GM12878 (cell line): Measurements from ENCODE around the gene FNDC3B. TPM values are rescaled to one million over a fixed set of nuclear protein-coding genes. Genes with fewer than 3 reads are reported as not detected.

Experiments
- ATAC-seq: fragments of 200-7000 bp; cut with Tn5 transposase; 3 replicates; pipeline ENCODE4 v1.9.1; 2020; ENCODE audit warnings: mild to moderate bottlenecking, moderate library complexity
- BruUV-seq: library from RNA; stranded (reverse); fragments of 400-500 nt; replicated peaks from 2 replicates; lab custom pipeline; 2021; lab: Mats Ljungman, UMichigan
- CTCF ChIA-PET: fragments of 300-600 bp; sonication (Branson Sonifier 250); formaldehyde crosslinking; extraction: SDS; loops from one replicate; lab custom pipeline; 2021; ENCODE audit warnings: inconsistent platforms; lab: Yijun Ruan, JAX
- POLR2A ChIA-PET: fragments of 350-600 bp; formaldehyde crosslinking; extraction: SDS; loops from one replicate; lab custom pipeline; 2021; ENCODE audit warnings: inconsistent platforms; lab: Charles Lee
- RAD21 ChIA-PET: fragments of 300-600 bp; sonication (Branson Sonifier 250); formaldehyde crosslinking; loops from one replicate; lab custom pipeline; 2023; ENCODE audit warnings: antibody characterized with exemption; ENCODE audit not compliant: unreplicated experiment; lab: Charles Lee
- SMC1A ChIA-PET: fragments of 300-600 bp; sonication (Branson Sonifier 250); formaldehyde crosslinking; loops from one replicate; lab custom pipeline; 2023; ENCODE audit not compliant: unreplicated experiment, uncharacterized antibody; lab: Charles Lee
- DNase-seq: peaks from one replicate; pipeline ENCODE4 v3.0.0-alpha.2; 2011; ENCODE audit warnings: low read depth, low spot score
- FAIRE-seq: peaks from 3 replicates; lab custom pipeline; 2011; peaks lifted over from hg19 to GRCh38; lab: Jason Lieb, UNC
- H2AFZ ChIP-seq: 2 replicates; pipeline ENCODE4 v1.6.0; 2011; ENCODE audit warnings: low read depth, low read length, control low read depth; ENCODE audit not compliant: control insufficient read depth
- H3K27ac ChIP-seq: 2 replicates; pipeline ENCODE4 v1.5.1; 2011; ENCODE audit warnings: control low read depth; ENCODE audit not compliant: control insufficient read depth, insufficient read depth
- H3K27me3 ChIP-seq, 2 experiments: replicated peaks in 1 of 2; 2 replicates each; pipeline versions ENCODE4 v1.6.0 to v1.6.1; 2011; ENCODE audit warnings: low read length in 1 of 2; ENCODE audit not compliant: control insufficient read depth in 2 of 2, insufficient read depth in 2 of 2
- H3K36me3 ChIP-seq, 2 experiments: 2 replicates each; pipeline ENCODE4 v1.5.1; 2011; ENCODE audit warnings: low read length in 1 of 2; ENCODE audit not compliant: control insufficient read depth in 2 of 2, insufficient read depth in 2 of 2
- H3K4me1 ChIP-seq: 2 replicates; pipeline ENCODE4 v1.6.1; 2011; ENCODE audit warnings: mild to moderate bottlenecking, low read length, moderate library complexity, mixed read lengths; ENCODE audit not compliant: control insufficient read depth, insufficient read depth
- H3K4me2 ChIP-seq: 2 replicates; pipeline ENCODE4 v1.6.0; 2011; ENCODE audit warnings: control low read depth; ENCODE audit not compliant: control insufficient read depth, insufficient read depth
- H3K4me3 ChIP-seq: fragments of 200-600 bp; sonication (generic); 2 replicates; pipeline ENCODE4 v1.5.1; 2016
- H3K79me2 ChIP-seq: 2 replicates; pipeline ENCODE4 v1.6.0; 2011; ENCODE audit warnings: low read length; ENCODE audit not compliant: control insufficient read depth, insufficient read depth
- H3K9ac ChIP-seq: 2 replicates; pipeline ENCODE4 v1.8.0; 2011; ENCODE audit warnings: low read length, control low read depth, mixed read lengths; ENCODE audit not compliant: control insufficient read depth, insufficient read depth
- H3K9me3 ChIP-seq: replicated peaks from 3 replicates; pipeline ENCODE4 v1.5.1; 2011; ENCODE audit warnings: mild to moderate bottlenecking, low read length; ENCODE audit not compliant: control insufficient read depth, insufficient read depth
- H4K20me1 ChIP-seq: 2 replicates; pipeline ENCODE4 v1.6.0; 2011; ENCODE audit not compliant: control insufficient read depth, insufficient read depth
- BCL3 ChIP-seq: IDR thresholded peaks from 2 replicates; pipeline ENCODE4 v1.6.1; 2011; ENCODE audit warnings: borderline replicate concordance, low read depth, mild to moderate bottlenecking, moderate library complexity, low read length; ENCODE audit not compliant: insufficient read depth, poor library complexity, severe bottlenecking
- IRF4 ChIP-seq: IDR thresholded peaks from 2 replicates; pipeline ENCODE4 v1.6.1; 2011; ENCODE audit warnings: low read depth, low read length
- POLR2A ChIP-seq: IDR thresholded peaks from 2 replicates; pipeline ENCODE4 v1.6.1; 2011; ENCODE audit warnings: low read depth, mild to moderate bottlenecking, low read length
- ZSCAN29 ChIP-seq: fragments of 450-650 bp; IDR thresholded peaks from 2 replicates; pipeline ENCODE4 v1.6.1; 2017; ENCODE audit warnings: mild to moderate bottlenecking, moderate library complexity
- WGBS: methylation state at CpG from one replicate; pipeline ENCODE4 v1.1.6; 2016; ENCODE audit warnings: low lambda C conversion rate; ENCODE audit not compliant: insufficient replicate concordance, insufficient coverage; ENCODE audit errors: missing lambda C conversion rate; 5-methylcytosine and 5-hydroxymethylcytosine counted together
- in situ Hi-C: fragments of 300-500 bp; cut with MboI; formaldehyde crosslinking; loops from 9 replicates; pipeline ENCODE4 v1.14.3; 2018; ENCODE audit warnings: mixed read lengths
- intact Hi-C: fragments of 100-400 bp; cut with micrococcal nuclease; formaldehyde crosslinking; loops from one replicate; pipeline ENCODE4 v1.14.2; 2022; ENCODE audit not compliant: unreplicated experiment
- polyA plus RNA-seq, 11 experiments: library from polyadenylated mRNA; depleted of rRNA in 4 of 11; unstranded in 6 of 11; stranded (reverse) in 5 of 11; fragments of >200 nt; fragmentation: Nextera tagmentation in 4 of 11; fragmentation: Illumina TruSeq in 1 of 11; extraction: Ambion mirVana in 4 of 11; extraction: Trizol in 1 of 11; gene quantifications; 1 replicate in 1 of 11; 2 replicates in 10 of 11; pipeline versions ENCODE4 v1.2.1 to v1.2.3, GENCODE V29; 2011 to 2016; ENCODE audit warnings: inconsistent platforms in 2 of 11, missing spikeins in 2 of 11, low read depth in 1 of 11
- total RNA-seq, 4 experiments: library from RNA; depleted of rRNA in 3 of 4; stranded (reverse); fragments of >200 nt in 3 of 4; fragmentation: Illumina TruSeq in 1 of 4; extraction: Trizol in 1 of 4; gene quantifications; 2 replicates each; pipeline versions ENCODE4 v1.2.1 to v1.2.3, GENCODE V29; 2013 to 2021
- TF ChIP-seq, protein P1 (sequence below): IDR thresholded peaks from 2 replicates; pipeline ENCODE4 v1.6.1; 2012; ENCODE audit warnings: improper control_type of control experiment, low read depth, low read length; ENCODE audit not compliant: insufficient replicate concordance

The FNDC3B gene
- total and polyA plus RNA-seq, 10 of the 15 experiments (the other 5 are each of a cell fraction or from before 2014, with no cell fraction given), result 7.9 to 35.0 (median 18.5) TPM

- TF ChIP-seq BCL3, result no peak
These were observed 40.1 kb downstream of the FNDC3B start (continued) for GRCh38 chr3:172079326-172079976.

- Histone ChIP-seq H3K27me3 (no peaks in the 10 kb centered on the region), H3K36me3 (peaks cover 4 to 7% of the 10 kb centered on the region in 2 experiments), H4K20me1 (no peaks in the 10 kb centered on the region), H2AFZ (no peak overlapping the region), H3K9me3 (no peaks in the 10 kb centered on the region; the same call in 2 of the 3 replicates), H3K4me1 (0 out of 2 replicates have a peak, but pooled peaks cover 5% of the 10 kb centered on the region), H3K27ac (no peak overlapping the region), H3K4me2 (no peak overlapping the region), H3K79me2 (peaks cover 29% of the 10 kb centered on the region), H3K4me3 (no peak overlapping the region), H3K9ac (no peak overlapping the region)
- ATAC-seq (no peak), FAIRE-seq (no peak), DNase-seq (no peak)
- ChIA-PET RAD21 (no interaction called here), SMC1A (interaction anchor here (0.7 to 15.1 kb wide), 5 partner anchors 8 to 99 kb away, joined by 3 to 169 read pairs (median 6); no protein-coding TSS in a partner anchor), POLR2A (no interaction called here), CTCF (interaction anchor here (1.1 to 1.6 kb wide), 2 partner anchors 9 to 15 kb away, joined by 3 to 4 read pairs; no protein-coding TSS in a partner anchor)
- WGBS, result 100% methylated on average over 1 of the region's 1 CpG
- TF ChIP-seq, protein P1, sequence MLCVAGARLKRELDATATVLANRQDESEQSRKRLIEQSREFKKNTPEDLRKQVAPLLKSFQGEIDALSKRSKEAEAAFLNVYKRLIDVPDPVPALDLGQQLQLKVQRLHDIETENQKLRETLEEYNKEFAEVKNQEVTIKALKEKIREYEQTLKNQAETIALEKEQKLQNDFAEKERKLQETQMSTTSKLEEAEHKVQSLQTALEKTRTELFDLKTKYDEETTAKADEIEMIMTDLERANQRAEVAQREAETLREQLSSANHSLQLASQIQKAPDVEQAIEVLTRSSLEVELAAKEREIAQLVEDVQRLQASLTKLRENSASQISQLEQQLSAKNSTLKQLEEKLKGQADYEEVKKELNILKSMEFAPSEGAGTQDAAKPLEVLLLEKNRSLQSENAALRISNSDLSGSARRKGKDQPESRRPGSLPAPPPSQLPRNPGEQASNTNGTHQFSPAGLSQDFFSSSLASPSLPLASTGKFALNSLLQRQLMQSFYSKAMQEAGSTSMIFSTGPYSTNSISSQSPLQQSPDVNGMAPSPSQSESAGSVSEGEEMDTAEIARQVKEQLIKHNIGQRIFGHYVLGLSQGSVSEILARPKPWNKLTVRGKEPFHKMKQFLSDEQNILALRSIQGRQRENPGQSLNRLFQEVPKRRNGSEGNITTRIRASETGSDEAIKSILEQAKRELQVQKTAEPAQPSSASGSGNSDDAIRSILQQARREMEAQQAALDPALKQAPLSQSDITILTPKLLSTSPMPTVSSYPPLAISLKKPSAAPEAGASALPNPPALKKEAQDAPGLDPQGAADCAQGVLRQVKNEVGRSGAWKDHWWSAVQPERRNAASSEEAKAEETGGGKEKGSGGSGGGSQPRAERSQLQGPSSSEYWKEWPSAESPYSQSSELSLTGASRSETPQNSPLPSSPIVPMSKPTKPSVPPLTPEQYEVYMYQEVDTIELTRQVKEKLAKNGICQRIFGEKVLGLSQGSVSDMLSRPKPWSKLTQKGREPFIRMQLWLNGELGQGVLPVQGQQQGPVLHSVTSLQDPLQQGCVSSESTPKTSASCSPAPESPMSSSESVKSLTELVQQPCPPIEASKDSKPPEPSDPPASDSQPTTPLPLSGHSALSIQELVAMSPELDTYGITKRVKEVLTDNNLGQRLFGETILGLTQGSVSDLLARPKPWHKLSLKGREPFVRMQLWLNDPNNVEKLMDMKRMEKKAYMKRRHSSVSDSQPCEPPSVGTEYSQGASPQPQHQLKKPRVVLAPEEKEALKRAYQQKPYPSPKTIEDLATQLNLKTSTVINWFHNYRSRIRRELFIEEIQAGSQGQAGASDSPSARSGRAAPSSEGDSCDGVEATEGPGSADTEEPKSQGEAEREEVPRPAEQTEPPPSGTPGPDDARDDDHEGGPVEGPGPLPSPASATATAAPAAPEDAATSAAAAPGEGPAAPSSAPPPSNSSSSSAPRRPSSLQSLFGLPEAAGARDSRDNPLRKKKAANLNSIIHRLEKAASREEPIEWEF, result no peak
- TF ChIP-seq IRF4 (no peak), POLR2A (no peak), ZSCAN29 (no peak)
- in situ Hi-C loops (no loop called here), intact Hi-C loops (no loop called here)
- BruUV-seq, result no TSS peak
These were observed 41.1 kb downstream of the FNDC3B start for GRCh38 chr3:172080503-172080902.
